CD4-positive, alpha-beta T cell treated with Interleukin-4 for 4 hours (primary cell): ENCODE measurements around the gene USP32.
"Not testable (repeated sequence)": the region's sequence is repeated elsewhere in the genome, so short reads cannot be mapped to it uniquely, and the experiment has no call there.

Source experiments
- DNase-seq: peaks from one replicate; pipeline ENCODE4 v3.0.0-alpha.2; 2020

The USP32 gene

DNA sequence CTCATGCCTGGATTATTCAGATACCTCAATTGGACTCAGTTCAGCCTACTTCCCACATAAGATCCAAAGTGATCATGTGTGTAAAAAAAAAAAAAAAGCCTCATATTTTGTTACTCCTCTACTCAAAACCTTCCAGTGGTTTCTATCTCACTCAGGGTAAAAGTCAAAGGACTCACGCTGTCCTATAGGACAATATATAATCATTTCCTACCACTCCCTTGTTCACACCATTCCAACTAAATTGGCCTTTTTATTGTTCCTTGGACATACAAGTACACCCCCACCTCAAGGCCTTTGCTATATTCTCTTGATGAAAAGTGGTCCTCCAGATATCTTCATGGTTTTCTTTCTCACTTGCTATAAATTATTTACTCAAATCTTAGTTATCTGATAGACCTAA is 99.2 kb downstream of the USP32 start:
- DNase-seq, result no peak

DNA sequence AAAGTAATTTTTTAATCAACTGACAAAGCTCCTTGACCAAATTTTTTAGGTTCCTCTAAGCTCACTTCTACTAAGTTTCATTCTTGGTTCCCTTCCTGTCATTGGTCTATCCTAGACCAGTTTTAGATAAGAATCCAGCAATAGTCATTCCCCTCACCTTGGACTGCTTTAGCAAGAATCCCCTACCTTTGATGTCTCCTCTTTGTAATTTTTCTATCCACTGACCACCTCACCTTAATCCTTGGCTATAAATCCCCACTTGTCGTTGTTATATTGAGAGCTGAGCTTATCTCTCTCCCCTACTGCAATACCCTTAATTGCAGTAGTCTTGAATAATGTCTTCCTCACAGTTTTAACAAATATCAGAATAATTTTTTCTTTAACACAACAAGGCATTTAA is 107.2 kb downstream of the USP32 start:
- DNase-seq, result no peak

GRCh38 chr17:60283816-60284215 is 108.1 kb downstream of the USP32 start:
- DNase-seq, result no peak

GRCh38 chr17:60280673-60281072 is 111.3 kb downstream of the USP32 start:
- DNase-seq, result no peak

DNA sequence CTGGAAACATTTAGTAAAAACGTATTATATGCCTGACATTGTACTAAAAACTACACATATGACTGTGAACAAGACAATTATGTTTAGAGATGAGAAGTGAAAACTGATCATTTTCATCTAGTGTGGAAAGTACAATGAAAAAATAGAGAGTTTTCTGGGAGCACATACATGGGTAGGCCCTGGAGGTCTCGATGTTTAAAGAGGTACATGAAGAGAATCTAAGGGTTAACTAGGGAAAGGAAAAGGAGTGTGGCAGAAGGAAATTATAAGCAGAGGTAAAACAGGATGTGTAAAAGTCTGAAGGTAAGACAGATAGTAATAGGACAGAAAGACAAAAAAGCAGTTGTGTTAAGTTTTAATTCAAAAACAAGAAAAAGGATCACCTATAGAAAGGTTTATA is 113.7 kb downstream of the USP32 start:
- no peak for DNase-seq

GRCh38 chr17:60277258-60277657 is 114.7 kb downstream of the USP32 start:
- no peak for DNase-seq

DNA sequence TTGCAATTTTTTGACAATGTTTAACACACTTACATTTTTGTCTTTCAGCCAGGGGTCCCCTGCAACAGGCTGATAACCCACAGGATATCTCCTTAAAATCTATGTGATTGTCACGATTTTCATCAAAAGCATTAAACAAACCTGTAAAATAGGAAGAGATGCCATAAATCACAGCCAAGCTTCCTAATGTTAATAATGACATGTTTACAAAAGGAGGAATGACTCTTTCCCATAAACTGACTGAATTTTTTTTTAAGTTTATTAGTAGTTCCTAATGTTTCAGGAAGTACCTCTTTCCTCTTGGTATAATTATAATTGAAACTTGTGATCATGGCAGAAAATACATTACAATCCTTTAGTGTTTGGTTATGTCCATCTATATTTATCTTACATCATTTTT is 122.5 kb downstream of the USP32 start:
- no peak for DNase-seq

DNA sequence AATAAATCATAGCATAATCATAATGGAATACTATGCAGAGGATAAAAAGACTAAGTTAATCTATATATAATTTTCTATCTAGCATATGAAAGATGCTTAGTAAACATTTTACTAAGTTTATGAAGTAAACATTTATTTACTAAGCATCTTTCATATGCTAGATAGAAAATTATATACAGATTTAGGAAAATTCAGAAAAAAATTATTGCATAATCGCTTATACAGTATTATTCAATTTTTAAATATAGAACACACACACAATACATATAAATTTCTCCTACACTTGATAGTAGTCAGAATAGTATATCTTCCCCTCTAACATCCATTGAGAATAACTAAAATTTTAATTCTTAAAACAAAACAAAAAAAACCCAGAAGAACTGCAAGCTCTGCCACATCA is 131.4 kb downstream of the USP32 start:
- no peak for DNase-seq

DNA sequence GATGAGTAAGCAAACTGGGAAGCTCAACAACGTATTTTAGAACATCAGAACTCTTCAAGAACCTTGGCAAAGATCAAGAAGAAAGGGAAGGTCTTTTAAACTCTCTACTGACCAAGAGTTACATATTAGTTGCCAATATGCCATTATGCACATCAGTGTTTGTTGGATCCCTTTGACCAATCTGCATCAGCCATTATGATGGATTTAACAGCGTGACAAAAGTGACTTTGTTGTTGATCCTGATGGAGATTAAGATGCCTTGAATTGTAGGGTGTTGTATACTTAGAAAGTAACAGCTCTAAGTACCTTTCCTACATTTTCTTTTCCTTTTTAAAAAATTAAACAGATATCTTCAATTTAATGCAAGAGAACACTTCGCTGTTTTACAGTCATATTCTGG is 133.6 kb downstream of the USP32 start:
- DNase-seq, result no peak

GRCh38 chr17:60256174-60256573 is 135.8 kb downstream of the USP32 start:
- DNase-seq, result no peak

GRCh38 chr17:60253048-60253447 is 138.9 kb downstream of the USP32 start:
- DNase-seq, result no peak

DNA sequence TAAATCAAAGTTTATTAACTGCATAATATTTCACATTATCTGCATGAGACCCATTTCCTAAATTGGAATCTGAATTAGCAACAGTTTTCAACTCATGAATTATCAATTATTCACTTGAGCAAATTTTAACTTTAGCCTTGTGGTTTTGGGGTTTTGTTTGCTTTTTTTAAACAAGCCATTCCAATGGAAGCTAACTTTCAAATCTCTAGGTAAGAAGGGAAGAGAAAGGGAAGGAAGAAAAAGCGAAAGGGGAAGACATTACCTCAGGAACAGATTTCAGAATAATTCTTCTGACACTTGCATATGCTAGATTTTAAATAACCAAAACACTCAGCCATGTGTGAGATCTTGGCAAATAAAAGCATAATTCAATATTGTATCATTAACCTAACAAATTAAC is 139.5 kb downstream of the USP32 start:
- DNase-seq, result no peak

- no peak for DNase-seq
These were observed 142.6 kb downstream of the USP32 start for GRCh38 chr17:60249290-60249826.

DNA sequence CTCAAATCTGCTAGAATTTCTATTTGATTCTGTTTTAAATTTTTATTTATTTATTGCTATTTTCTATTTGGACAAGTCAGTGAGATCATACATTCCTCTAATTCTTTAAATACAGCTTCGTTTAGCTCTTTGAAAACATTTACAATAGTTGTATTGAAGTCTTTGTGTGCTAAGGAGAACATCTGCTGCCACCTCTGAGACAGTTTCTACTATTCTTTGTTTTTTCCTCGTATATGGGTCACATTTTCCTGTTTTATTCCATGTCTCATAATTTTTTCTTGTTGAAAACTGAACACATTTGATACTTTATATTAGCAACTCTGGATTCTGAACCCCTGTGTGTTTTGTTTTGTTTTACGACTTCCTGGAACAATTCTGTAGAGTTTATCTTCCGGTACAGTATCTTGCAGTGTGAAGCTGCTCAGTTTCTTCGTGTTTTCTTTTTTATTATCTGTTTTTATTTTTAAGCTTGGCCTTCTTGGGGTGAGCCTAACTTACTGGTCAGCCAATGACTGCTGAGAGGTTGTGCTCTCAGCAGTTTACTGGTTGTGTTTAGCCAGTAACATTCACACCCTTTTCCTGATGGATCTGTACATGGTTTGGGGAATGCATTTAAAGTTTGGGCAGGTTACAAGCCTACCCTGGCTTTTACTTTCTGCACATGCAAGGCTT is 143.2 kb downstream of the USP32 start:
- DNase-seq, result no peak

GRCh38 chr17:60247836-60248461 is 144.0 kb downstream of the USP32 start:
- no peak for DNase-seq

DNA sequence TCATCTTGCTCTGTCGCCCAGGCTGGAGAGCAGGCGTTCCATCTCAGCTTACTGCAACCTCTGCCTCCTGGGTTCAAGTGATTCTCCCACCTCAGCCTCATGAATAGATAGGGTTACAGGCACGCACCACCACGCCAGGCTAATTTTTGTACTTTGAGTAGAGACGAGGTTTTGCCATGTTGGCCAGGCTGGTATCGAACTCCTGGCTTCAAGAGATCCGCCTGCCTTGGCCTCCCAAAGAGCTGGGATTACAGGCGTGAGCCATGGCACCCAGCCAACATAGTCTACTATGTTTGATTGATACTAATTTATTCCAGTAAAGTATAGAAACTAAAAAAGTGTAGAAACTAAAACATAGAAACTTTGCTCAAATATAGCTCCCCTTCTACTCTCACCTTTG is 147.3 kb downstream of the USP32 start:
- no peak for DNase-seq

DNA sequence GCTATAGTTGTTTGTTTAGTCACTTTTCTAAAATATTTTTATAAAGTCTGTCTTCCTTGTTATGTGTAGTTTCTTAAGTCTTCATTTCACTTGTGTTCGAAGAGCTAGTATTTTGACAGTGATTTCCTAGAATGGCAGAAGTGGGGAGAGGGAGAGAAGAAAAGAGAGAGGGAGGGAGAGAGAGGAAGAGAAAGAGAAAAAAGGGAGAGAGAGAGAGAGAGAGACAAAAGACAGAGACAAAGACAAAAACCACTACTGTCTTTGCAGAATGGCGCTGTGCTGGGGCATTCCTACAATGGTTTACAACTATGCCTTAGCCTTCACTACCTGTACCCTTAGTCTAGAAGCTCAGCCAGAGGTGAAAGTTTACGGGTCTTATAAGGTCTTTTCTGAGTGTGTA is 151.6 kb downstream of the USP32 start:
- no peak for DNase-seq

DNA sequence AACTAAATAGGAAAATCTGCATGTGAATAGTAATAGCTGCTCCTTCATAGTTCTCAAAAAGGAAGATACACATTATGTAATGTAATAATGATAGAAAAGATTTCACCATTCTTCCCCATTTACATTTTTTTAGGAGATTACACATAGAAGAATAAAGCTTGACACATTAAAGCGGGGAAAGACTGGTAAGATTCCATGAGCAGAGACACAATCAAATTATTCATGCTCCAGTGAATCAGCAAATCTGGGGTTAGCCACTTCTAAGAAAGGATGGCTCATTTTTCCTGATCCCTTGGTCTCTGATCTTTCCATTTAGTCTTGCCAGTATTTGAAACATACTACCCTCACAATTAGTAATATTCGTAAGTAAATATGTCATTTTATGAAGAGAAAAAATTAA is 160.2 kb downstream of the USP32 start:
- no peak for DNase-seq

GRCh38 chr17:60231234-60231633 is 160.7 kb downstream of the USP32 start:
- DNase-seq, result no peak

DNA sequence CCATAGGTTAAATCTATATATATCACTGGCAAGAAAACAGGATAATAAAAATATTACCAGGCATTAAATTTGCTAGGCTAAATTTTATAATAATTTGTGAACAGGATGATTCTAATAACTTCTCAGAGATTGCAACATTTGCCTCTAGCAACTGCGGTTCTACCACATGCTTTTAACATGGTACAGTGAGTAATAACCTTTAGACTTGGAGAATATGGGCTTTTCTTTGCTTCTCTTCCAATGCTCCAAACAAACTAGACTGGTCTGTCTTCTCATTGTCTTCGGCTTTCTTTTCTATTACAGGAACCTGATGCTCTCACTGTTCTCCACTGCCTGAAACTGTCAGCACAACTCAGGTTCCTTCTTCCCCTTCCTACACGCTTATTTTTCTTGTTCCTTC is 161.6 kb downstream of the USP32 start:
- DNase-seq, result no peak

DNA sequence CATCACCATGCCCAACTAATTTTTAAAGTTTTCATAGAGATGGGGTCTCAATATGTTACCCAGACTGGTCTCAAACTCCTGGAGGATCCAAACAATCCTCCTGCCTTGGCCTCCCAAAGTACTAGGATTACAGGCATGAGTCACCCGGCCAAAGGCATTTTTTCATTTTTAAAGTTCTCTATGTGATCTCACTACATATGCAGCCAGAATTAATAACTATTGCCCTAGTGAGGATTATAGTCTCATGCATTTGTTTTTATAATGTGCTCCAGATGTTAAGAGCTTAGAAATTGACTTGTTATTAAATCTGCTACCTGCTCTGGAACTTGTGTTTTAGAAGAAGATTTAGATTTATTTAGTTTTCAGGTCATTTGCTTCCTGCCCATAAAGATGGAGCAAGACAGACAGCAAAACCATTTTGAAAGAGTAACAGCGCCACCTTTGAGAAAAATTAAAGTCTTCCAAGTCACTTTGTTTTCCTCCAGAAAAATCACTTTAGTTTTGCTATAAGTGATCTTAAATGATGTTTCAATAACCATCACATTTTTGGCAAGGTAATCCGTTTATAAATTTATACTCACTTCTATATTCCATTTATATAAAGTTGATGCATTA is 162.6 kb downstream of the USP32 start:
- no peak for DNase-seq

GRCh38 chr17:60227276-60227675 is 164.7 kb downstream of the USP32 start:
- not testable (repeated sequence) for DNase-seq

DNA sequence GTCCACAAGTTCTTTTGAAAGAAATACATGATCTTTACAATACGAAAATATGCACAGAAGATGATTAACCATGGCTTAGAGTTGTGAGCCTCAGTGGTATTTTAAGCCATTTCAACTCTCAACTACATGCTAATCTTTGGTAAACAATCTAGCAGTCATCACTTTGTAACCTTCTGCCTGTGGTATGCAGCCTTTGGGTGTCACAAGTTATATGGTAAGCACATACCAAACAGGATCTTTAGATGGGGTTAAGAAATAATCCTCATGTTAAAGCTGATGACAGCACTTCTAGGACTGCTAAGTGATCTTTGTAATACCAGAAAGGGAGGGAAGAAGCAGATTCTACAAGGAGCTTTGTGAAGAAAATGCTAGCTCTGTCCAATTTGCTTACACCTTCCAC is 167.9 kb downstream of the USP32 start:
- no peak for DNase-seq

DNA sequence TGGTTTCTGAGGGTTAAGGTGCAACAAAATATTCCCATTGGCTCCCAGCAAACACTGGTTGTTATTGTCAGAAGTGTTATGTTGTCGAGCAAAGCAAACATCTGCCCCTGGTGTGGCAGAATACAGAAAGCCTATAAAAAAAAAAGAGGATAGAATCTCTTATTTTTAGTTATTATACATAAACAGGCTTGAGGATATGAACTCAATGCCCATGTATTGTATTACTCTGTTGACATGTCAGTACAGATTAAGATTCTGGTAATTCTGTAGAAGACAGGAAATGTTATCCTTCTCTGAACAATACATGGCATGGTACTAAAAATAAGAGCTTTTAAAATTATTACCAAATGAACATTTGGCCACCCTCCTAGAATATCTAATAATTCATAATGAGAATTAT is 168.5 kb downstream of the USP32 start:
- no peak for DNase-seq
